Measurements from ENCODE around the gene ADRA2B. TPM values are rescaled to one million over a fixed set of nuclear protein-coding genes. Genes with fewer than 3 reads are reported as not detected.

Gene ADRA2B
- total RNA-seq, 2 experiments from 2014 or later: 0.29 to 0.34 TPM

DNA sequence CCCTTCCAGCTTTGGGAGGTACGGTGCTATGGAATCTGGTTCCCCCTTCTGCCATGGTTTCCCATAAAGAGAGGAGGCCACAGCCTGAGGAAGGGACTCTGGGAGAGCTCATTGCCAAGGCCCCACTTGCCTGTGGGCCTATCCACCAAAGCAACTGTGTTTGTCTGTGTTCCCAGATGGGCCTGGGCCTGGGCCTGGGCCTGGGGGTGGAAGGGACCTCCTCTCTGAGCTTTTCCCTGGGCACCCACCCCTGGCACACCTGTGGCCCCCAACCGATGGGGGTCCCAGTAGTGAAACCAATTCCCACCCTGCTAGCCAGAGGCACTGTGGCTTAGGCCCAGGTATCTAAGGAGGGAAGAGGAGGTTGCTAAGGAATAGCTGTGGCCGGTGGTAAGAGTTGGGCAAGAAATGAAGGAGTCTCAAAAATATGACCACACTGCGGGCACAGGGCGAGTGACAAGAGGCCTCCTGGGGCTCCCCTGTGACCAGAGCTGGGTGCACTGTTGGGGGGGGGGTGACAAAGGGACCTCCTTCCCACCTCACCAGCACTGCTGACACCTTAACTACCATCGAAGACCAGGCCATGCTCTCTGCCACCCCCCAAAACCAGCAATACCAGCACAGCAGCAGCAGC is 33.8 kb upstream of the ADRA2B start:
- intact Hi-C loops (cut with micrococcal nuclease): no loop called here
- ChIA-PET POLR2A (interaction anchor here (1.0 to 22.2 kb wide), 6 partner anchors 8 to 159 kb away, joined by 3 to 690 read pairs (median 10); partner anchors contain the start of genes ANKRD36C, ASTL, DUSP2 and STARD7), CTCF (interaction anchor here (0.6 to 3.9 kb wide), 4 partner anchors 8 to 24 kb away, joined by 3 to 24 read pairs (median 4); no protein-coding TSS in a partner anchor)
- H3K27ac Mint-ChIP-seq: peak overlapping the region; percentile 30
- ATAC-seq: no peak
- TF ChIP-seq CTCF (IDR thresholded peaks at IDR 0.05): no peak
- no peaks in the 10 kb centered on the region for H3K9me3 Mint-ChIP-seq
- H3K27me3 Mint-ChIP-seq: no peaks in the 10 kb centered on the region
- H3K4me3 Mint-ChIP-seq: no peak overlapping the region
- H3K36me3 Mint-ChIP-seq (ENCODE audit: low read depth): no peaks in the 10 kb centered on the region
- DNase-seq: no peak
- H3K4me1 Mint-ChIP-seq (ENCODE audit: low read depth): peaks cover 82% of the 10 kb centered on the region

DNA sequence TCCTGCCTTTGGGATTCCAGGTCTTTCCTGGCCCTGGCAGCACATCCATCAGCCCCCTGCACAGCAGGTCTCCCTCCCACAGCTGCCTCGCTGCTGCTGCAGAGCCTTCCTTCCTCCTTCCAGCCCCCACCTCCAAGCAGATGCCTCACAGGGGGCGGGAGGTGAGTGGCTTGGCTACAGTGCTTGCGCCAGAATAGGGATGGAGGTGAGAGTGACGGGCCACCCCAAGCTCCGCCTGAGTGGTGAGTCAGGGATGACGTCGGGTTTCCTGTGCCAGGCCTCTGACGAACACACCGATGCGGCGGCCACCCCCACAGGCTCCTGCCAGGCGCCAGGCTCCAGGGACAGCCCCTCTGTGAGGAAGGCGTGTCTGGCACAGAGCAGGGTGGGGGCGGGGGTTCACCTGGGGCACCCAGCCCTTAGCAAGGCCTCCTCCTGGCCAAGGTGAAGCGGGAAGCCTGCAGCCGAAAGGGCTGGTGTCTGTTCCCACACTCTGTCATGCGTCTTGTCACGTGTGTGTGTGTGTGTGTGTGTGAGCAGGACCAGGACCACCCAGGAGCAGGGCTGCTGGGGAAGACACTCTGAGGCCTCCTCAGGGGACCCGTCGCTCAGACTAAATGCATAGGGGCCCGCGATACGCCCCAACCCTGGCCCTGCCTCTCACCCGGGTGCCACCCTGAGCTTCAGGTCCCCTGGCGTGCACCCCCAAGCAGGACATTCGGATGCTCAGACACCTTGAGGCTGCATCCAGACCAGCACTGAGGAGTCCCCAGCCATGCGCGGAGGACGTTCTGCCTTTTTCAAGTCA is 32.2 kb upstream of the ADRA2B start:
- TF ChIP-seq CTCF (IDR thresholded peaks at IDR 0.05): no peak
- Mint-ChIP-seq H3K27me3 (no peaks in the 10 kb centered on the region), H3K4me1 (ENCODE audit: low read depth) (peaks cover 67% of the 10 kb centered on the region), H3K4me3 (peak overlapping the region; percentile 98), H3K36me3 (ENCODE audit: low read depth) (peaks cover 11% of the 10 kb centered on the region), H3K27ac (peak overlapping the region; percentile 98), H3K9me3 (no peaks in the 10 kb centered on the region)
- ATAC-seq: peak; percentile 64
- intact Hi-C loops (cut with micrococcal nuclease): loop anchor here (10.0 kb wide), 2 partner anchors 176 to 386 kb away; partner anchors contain the start of genes ARID5A and ITPRIPL1
- CTCF ChIA-PET: interaction anchor here (0.6 to 14.1 kb wide), 7 partner anchors 9 to 126 kb away, joined by 3 to 540 read pairs (median 4); no protein-coding TSS in a partner anchor
- POLR2A ChIA-PET: interaction anchor here (14.8 kb wide), 1 partner anchor 12 kb away, joined by 690 read pairs; no protein-coding TSS in a partner anchor
- peak; percentile 100 for DNase-seq

GRCh38 chr2:96147593-96148201 is 31.3 kb upstream of the ADRA2B start:
- POLR2A ChIA-PET: interaction anchor here (0.7 to 14.8 kb wide), 4 partner anchors 9 to 361 kb away, joined by 3 to 690 read pairs (median 6); partner anchors contain the start of gene ASTL
- Mint-ChIP-seq H3K4me1 (ENCODE audit: low read depth) (peaks cover 59% of the 10 kb centered on the region), H3K9me3 (no peaks in the 10 kb centered on the region), H3K27me3 (no peaks in the 10 kb centered on the region), H3K27ac (peak overlapping the region; percentile 98), H3K4me3 (peak overlapping the region; percentile 98), H3K36me3 (ENCODE audit: low read depth) (peaks cover 20% of the 10 kb centered on the region)
- ATAC-seq (no peak), DNase-seq (peak; percentile 68)
- CTCF ChIA-PET: interaction anchor here (0.9 to 14.1 kb wide), 7 partner anchors 8 to 27 kb away, joined by 3 to 540 read pairs (median 4); no protein-coding TSS in a partner anchor
- TF ChIP-seq CTCF (IDR thresholded peaks at IDR 0.05): no peak
- intact Hi-C loops (cut with micrococcal nuclease): loop anchor here (2.0 to 10.0 kb wide), 3 partner anchors 17 to 387 kb away; partner anchors contain the start of genes ARID5A and ITPRIPL1

DNA sequence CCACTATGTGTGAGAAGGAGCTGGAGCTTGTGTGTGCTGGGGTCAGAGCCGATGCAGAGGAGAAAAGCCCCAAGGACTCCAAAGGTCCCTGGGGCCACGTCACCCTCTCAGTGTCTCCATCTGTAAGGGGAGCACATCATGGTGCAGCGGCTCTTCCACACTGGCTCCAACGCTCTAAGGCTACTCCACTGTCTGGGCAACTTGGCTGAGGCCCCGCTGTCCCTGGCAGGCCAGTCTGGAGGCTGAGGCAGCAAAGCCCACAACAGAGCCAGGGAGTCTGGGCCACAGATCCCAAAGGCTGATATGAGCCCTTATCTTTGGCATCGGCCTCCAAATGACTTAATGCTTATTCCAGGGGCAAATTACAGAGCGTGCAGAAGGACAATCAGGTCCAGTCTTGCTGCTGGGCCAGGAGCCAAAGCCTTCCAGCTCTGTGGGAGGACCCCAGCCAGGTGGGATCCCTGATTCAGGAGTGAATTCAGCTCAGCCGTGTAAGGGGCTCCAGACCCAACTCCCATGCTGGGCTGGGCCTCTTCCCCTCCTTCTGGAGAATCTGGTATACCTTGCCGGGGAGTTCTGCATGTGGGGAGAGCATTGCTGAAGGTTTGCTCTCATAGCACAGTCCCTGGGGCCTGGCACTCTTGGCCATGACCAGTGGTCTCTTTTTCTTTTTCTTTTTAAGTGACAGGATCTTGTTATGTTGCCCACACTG is 30.7 kb upstream of the ADRA2B start:
- intact Hi-C loops (cut with micrococcal nuclease): loop anchor here (2.0 to 10.0 kb wide), 3 partner anchors 18 to 388 kb away; partner anchors contain the start of genes ARID5A and ITPRIPL1
- ChIA-PET CTCF (interaction anchor here (0.9 to 14.1 kb wide), 8 partner anchors 8 to 120 kb away, joined by 3 to 540 read pairs (median 4); no protein-coding TSS in a partner anchor), POLR2A (interaction anchor here (0.7 to 14.8 kb wide), 7 partner anchors 8 to 362 kb away, joined by 3 to 690 read pairs (median 9); partner anchors contain the start of gene ASTL)
- Mint-ChIP-seq H3K4me3 (peak overlapping the region; percentile 98), H3K27ac (peak overlapping the region; percentile 98), H3K9me3 (no peaks in the 10 kb centered on the region), H3K36me3 (ENCODE audit: low read depth) (peaks cover 27% of the 10 kb centered on the region), H3K4me1 (ENCODE audit: low read depth) (peaks cover 60% of the 10 kb centered on the region), H3K27me3 (no peaks in the 10 kb centered on the region)
- DNase-seq: no peak
- no peak for ATAC-seq
- TF ChIP-seq CTCF (IDR thresholded peaks at IDR 0.05): no peak
